HAP-1 (cell line): Measurements from ENCODE around the gene PRSS50.

Experiments used
- DNase-seq, 2 experiments: peaks; one replicate each; pipeline ENCODE4 v3.0.0-alpha.2; 2016 to 2020; ENCODE audit warnings: low spot score in 2 of 2
- H3K27me3 ChIP-seq: fragments of 250-450 bp; sonication (Bioruptor Pico); 2 replicates; pipeline ENCODE4 v1.5.1; 2020; ENCODE audit warnings: low read depth, mild to moderate bottlenecking, moderate library complexity
- H3K36me3 ChIP-seq: fragments of 250-450 bp; sonication (Bioruptor Pico); replicated peaks from 2 replicates; pipeline ENCODE4 v1.5.1; 2020; ENCODE audit warnings: mild to moderate bottlenecking
- H3K4me1 ChIP-seq: fragments of 250-450 bp; sonication (Bioruptor Pico); 2 replicates; pipeline ENCODE4 v1.5.1; 2020; ENCODE audit warnings: mild to moderate bottlenecking
- H3K4me3 ChIP-seq: fragments of 250-450 bp; sonication (Bioruptor Pico); 2 replicates; pipeline ENCODE4 v1.5.1; 2020; ENCODE audit warnings: mild to moderate bottlenecking, moderate library complexity
- H3K9me3 ChIP-seq: fragments of 250-450 bp; sonication (Bioruptor Pico); 2 replicates; pipeline ENCODE4 v1.5.1; 2020; ENCODE audit warnings: mild to moderate bottlenecking, moderate library complexity
- in situ Hi-C: fragments of 300-500 bp; cut with MboI; formaldehyde crosslinking; loops from 3 replicates; pipeline ENCODE4 v1.14.3; 2020; ENCODE audit warnings: low sequenced_read_pairs, inconsistent platforms, mixed read lengths

The PRSS50 gene

GRCh38 chr3:46681856-46682540 is 35.7 kb downstream of the PRSS50 start:
- DNase-seq, result no peak
- H3K36me3 ChIP-seq, result no peaks in the 10 kb centered on the region
- in situ Hi-C loops, result no loop called here
- H3K27me3 ChIP-seq, result no peaks in the 10 kb centered on the region
- H3K4me3 ChIP-seq, result no peak overlapping the region
- H3K4me1 ChIP-seq, result no peaks in the 10 kb centered on the region
- H3K9me3 ChIP-seq, result no peaks in the 10 kb centered on the region

GRCh38 chr3:46681387-46681786 is 36.3 kb downstream of the PRSS50 start:
- H3K4me3 ChIP-seq, result no peak overlapping the region
- no peak for DNase-seq
- no peaks in the 10 kb centered on the region for H3K4me1 ChIP-seq
- H3K27me3 ChIP-seq, result no peaks in the 10 kb centered on the region
- in situ Hi-C loops, result no loop called here
- H3K9me3 ChIP-seq, result no peaks in the 10 kb centered on the region
- no peaks in the 10 kb centered on the region for H3K36me3 ChIP-seq

GRCh38 chr3:46680298-46680826 is 37.3 kb downstream of the PRSS50 start:
- no peaks in the 10 kb centered on the region for H3K9me3 ChIP-seq

GRCh38 chr3:46679681-46680080 is 38.0 kb downstream of the PRSS50 start:
- H3K36me3 ChIP-seq, result no peaks in the 10 kb centered on the region
- no peak overlapping the region for H3K4me3 ChIP-seq
- no peaks in the 10 kb centered on the region for H3K9me3 ChIP-seq
- in situ Hi-C loops, result no loop called here
- no peaks in the 10 kb centered on the region for H3K4me1 ChIP-seq
- DNase-seq, result no peak
- H3K27me3 ChIP-seq, result no peaks in the 10 kb centered on the region

More at GRCh38 chr3:46680298-46680826, 37.3 kb downstream of the PRSS50 start:
- DNase-seq, result no peak
- no peaks in the 10 kb centered on the region for H3K36me3 ChIP-seq
- H3K4me3 ChIP-seq, result no peak overlapping the region
- H3K27me3 ChIP-seq, result no peaks in the 10 kb centered on the region
- in situ Hi-C loops, result no loop called here
- H3K4me1 ChIP-seq, result no peaks in the 10 kb centered on the region

GRCh38 chr3:46678280-46678679 is 39.4 kb downstream of the PRSS50 start:
- no peak overlapping the region for H3K4me3 ChIP-seq
- no peaks in the 10 kb centered on the region for H3K36me3 ChIP-seq
- H3K27me3 ChIP-seq, result no peaks in the 10 kb centered on the region
- no peaks in the 10 kb centered on the region for H3K4me1 ChIP-seq
- in situ Hi-C loops, result no loop called here
- DNase-seq, result no peak
- no peaks in the 10 kb centered on the region for H3K9me3 ChIP-seq

- Histone ChIP-seq H3K36me3 (no peaks in the 10 kb centered on the region), H3K4me1 (no peaks in the 10 kb centered on the region), H3K27me3 (no peaks in the 10 kb centered on the region), H3K4me3 (no peak overlapping the region), H3K9me3 (no peaks in the 10 kb centered on the region)
- no peak for DNase-seq
- in situ Hi-C loops, result no loop called here
Observed at GRCh38 chr3:46677411-46677726, 40.3 kb downstream of the PRSS50 start.

GRCh38 chr3:46676601-46677410 is 40.9 kb downstream of the PRSS50 start:
- no peaks in the 10 kb centered on the region for H3K27me3 ChIP-seq
- no peaks in the 10 kb centered on the region for H3K36me3 ChIP-seq
- in situ Hi-C loops, result no loop called here
- H3K4me1 ChIP-seq, result no peaks in the 10 kb centered on the region
- H3K4me3 ChIP-seq, result no peak overlapping the region
- H3K9me3 ChIP-seq, result no peaks in the 10 kb centered on the region
- no peak for DNase-seq

DNA sequence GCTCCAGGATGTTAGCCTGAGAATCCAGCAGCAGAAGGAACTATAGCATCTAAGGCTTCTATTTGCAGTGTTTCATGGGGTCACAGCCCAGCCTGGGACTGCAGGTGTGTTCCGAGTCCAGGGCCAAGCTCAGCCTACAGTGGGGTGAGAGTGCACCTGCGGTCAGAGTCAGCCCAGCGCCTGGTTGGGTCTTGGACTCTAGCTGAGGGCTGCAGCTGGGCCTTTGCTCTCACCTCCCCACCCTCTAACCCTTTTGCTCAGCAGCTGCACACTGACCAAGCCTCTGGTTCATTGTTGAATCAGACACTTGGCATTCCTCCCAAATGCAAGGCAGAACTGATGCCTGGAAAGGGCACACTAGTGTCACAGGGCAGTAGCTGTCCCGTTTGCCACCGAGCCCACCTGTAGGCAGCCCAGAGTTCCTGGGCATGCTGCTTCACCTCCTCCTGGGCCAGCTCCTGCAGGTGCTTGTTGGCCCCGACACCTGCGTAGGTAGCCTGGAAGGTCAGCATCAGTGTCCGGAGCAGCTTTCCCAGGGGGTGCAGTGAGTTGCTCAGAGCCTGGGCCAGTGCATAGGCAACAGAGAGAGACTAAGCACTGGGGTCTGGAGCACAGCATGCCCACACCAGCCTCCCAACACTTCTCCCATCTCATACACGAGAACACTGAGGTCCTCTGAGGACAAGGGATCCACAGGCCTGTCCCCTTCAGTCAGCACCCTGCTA is 41.7 kb downstream of the PRSS50 start:
- Histone ChIP-seq H3K27me3 (no peaks in the 10 kb centered on the region), H3K9me3 (no peaks in the 10 kb centered on the region), H3K36me3 (no peaks in the 10 kb centered on the region), H3K4me1 (no peaks in the 10 kb centered on the region), H3K4me3 (no peak overlapping the region)
- in situ Hi-C loops, result no loop called here
- no peak for DNase-seq

GRCh38 chr3:46675426-46675825 is 42.2 kb downstream of the PRSS50 start:
- in situ Hi-C loops, result no loop called here
- DNase-seq, result no peak
- Histone ChIP-seq H3K9me3 (no peaks in the 10 kb centered on the region), H3K27me3 (no peaks in the 10 kb centered on the region), H3K4me3 (no peak overlapping the region), H3K4me1 (no peaks in the 10 kb centered on the region), H3K36me3 (no peaks in the 10 kb centered on the region)

GRCh38 chr3:46674031-46674845 is 43.4 kb downstream of the PRSS50 start:
- no peaks in the 10 kb centered on the region for H3K9me3 ChIP-seq
- DNase-seq, result no peak

GRCh38 chr3:46673151-46674030 is 44.3 kb downstream of the PRSS50 start:
- in situ Hi-C loops, result no loop called here
- no peaks in the 10 kb centered on the region for H3K27me3 ChIP-seq
- no peaks in the 10 kb centered on the region for H3K36me3 ChIP-seq
- no peak for DNase-seq
- no peaks in the 10 kb centered on the region for H3K4me1 ChIP-seq
- H3K9me3 ChIP-seq, result no peaks in the 10 kb centered on the region
- no peak overlapping the region for H3K4me3 ChIP-seq

More at GRCh38 chr3:46674031-46674845, 43.4 kb downstream of the PRSS50 start:
- no peaks in the 10 kb centered on the region for H3K27me3 ChIP-seq
- H3K4me3 ChIP-seq, result no peak overlapping the region
- in situ Hi-C loops, result no loop called here
- no peaks in the 10 kb centered on the region for H3K4me1 ChIP-seq
- H3K36me3 ChIP-seq, result no peaks in the 10 kb centered on the region

GRCh38 chr3:46672349-46672695 is 45.3 kb downstream of the PRSS50 start:
- H3K4me3 ChIP-seq, result no peak overlapping the region
- no peaks in the 10 kb centered on the region for H3K27me3 ChIP-seq
- DNase-seq, result no peak
- no peaks in the 10 kb centered on the region for H3K36me3 ChIP-seq
- H3K4me1 ChIP-seq, result no peaks in the 10 kb centered on the region
- in situ Hi-C loops, result no loop called here
- no peaks in the 10 kb centered on the region for H3K9me3 ChIP-seq
